Uterus (tissue), 4 donors: ENCODE data around the gene JOSD1. TPM values are rescaled to one million over a fixed set of nuclear protein-coding genes. Genes with fewer than 3 reads are reported as not detected.

Experiments used
- DNase-seq, 2 donors: peaks; one replicate each; pipeline ENCODE4 v3.0.0-alpha.2; 2019 to 2020
- H3K27ac ChIP-seq, 2 donors: fragments of 200-600 bp; sonication (generic); 1 replicate in 1 of 2; 2 replicates in 1 of 2; pipeline ENCODE4 v1.5.1; 2016 to 2018
- H3K27me3 ChIP-seq, 2 donors: fragments of 200-600 bp; sonication (generic); one replicate each; pipeline ENCODE4 v1.5.1; 2018 to 2019; ENCODE audit warnings: control low read depth in 1 of 2
- H3K36me3 ChIP-seq, 2 donors: fragments of 200-600 bp; sonication (generic); one replicate each; pipeline ENCODE4 v1.5.1; 2019; ENCODE audit warnings: control low read depth in 1 of 2
- H3K4me1 ChIP-seq, 2 donors: fragments of 200-600 bp; sonication (generic); one replicate each; pipeline ENCODE4 v1.5.1; 2018 to 2019; ENCODE audit warnings: control low read depth in 1 of 2
- H3K4me3 ChIP-seq, 2 donors: fragments of 200-600 bp; sonication (generic); 1 replicate in 1 of 2; 2 replicates in 1 of 2; pipeline ENCODE4 v1.5.1; 2018 to 2019; ENCODE audit warnings: mild to moderate bottlenecking in 1 of 2
- H3K9me3 ChIP-seq, 2 donors: fragments of 200-600 bp; sonication (generic); one replicate each; pipeline ENCODE4 v1.5.1; 2019; ENCODE audit warnings: control low read depth in 1 of 2
- CTCF ChIP-seq, 4 experiments: fragments of 200-600 bp in 2 of 4; fragments of 450-650 bp in 2 of 4; sonication (generic) in 2 of 4; IDR thresholded peaks; one replicate each; pipeline ENCODE4 v1.5.1; 2016 to 2019; ENCODE audit warnings: antibody characterized with exemption in 4 of 4, mild to moderate bottlenecking in 2 of 4, moderate library complexity in 1 of 4
- POLR2A ChIP-seq, 2 donors: fragments of 450-650 bp; IDR thresholded peaks; one replicate each; pipeline ENCODE4 v1.6.1; 2016; ENCODE audit warnings: antibody characterized with exemption in 2 of 2, mild to moderate bottlenecking in 1 of 2, moderate library complexity in 1 of 2
- intact Hi-C: fragments of 100-400 bp; cut with DNase I; formaldehyde crosslinking; loops from one replicate; pipeline ENCODE4 v1.15.1; 2023; ENCODE audit warnings: low total_unique reads
- total RNA-seq, 4 donors: library from RNA; depleted of rRNA in 3 of 4; stranded (reverse); fragments of >200 nt in 3 of 4; gene quantifications; one replicate each; pipeline versions ENCODE4 v1.1.0 to v1.2.4, GENCODE V29; 2014 to 2023
- donor health status: DM: yes; HTN: yes; CAD: no.

The JOSD1 gene
- total RNA-seq, 4 donors from 2014 or later, result 24.4 to 57.9 (median 40.2) TPM

- intact Hi-C loops, result no loop called here
- no peak for TF ChIP-seq CTCF (IDR thresholded peaks at IDR 0.05)
- TF ChIP-seq POLR2A (IDR thresholded peaks at IDR 0.05), result no peak
- Histone ChIP-seq H3K4me3 (no peak overlapping the region), H3K27me3 (no peaks in the 10 kb centered on the region), H3K9me3 (no peaks in the 10 kb centered on the region), H3K4me1 (no peaks in the 10 kb centered on the region), H3K36me3 (no peaks in the 10 kb centered on the region), H3K27ac (no peak overlapping the region)
- DNase-seq, result no peak
Measured at GRCh38 chr22:38728871-38729796, 28.4 kb upstream of the JOSD1 start.

- H3K4me3 ChIP-seq, result no peak overlapping the region
- H3K27me3 ChIP-seq, result no peaks in the 10 kb centered on the region
- no peak for DNase-seq
- no peaks in the 10 kb centered on the region for H3K9me3 ChIP-seq
- no peak overlapping the region for H3K27ac ChIP-seq
- no peaks in the 10 kb centered on the region for H3K36me3 ChIP-seq
- TF ChIP-seq CTCF (IDR thresholded peaks at IDR 0.05) (no peak), POLR2A (IDR thresholded peaks at IDR 0.05) (no peak)
- H3K4me1 ChIP-seq, result no peaks in the 10 kb centered on the region
- intact Hi-C loops, result no loop called here
Measured at GRCh38 chr22:38727530-38728451, 27.0 kb upstream of the JOSD1 start.

- no peak for TF ChIP-seq POLR2A (IDR thresholded peaks at IDR 0.05)
- TF ChIP-seq CTCF (IDR thresholded peaks at IDR 0.05), result no peak
- DNase-seq, result no peak
- Histone ChIP-seq H3K9me3 (no peaks in the 10 kb centered on the region), H3K4me3 (no peak overlapping the region), H3K4me1 (no peaks in the 10 kb centered on the region), H3K36me3 (no peaks in the 10 kb centered on the region), H3K27me3 (no peaks in the 10 kb centered on the region), H3K27ac (no peak overlapping the region)
- intact Hi-C loops, result no loop called here
Measured at GRCh38 chr22:38727123-38727522, 26.4 kb upstream of the JOSD1 start.

- H3K27ac ChIP-seq, result no peak overlapping the region
- intact Hi-C loops, result no loop called here
- no peaks in the 10 kb centered on the region for H3K36me3 ChIP-seq
- H3K4me3 ChIP-seq, result no peak overlapping the region
- no peaks in the 10 kb centered on the region for H3K4me1 ChIP-seq
- no peaks in the 10 kb centered on the region for H3K9me3 ChIP-seq
- TF ChIP-seq POLR2A (IDR thresholded peaks at IDR 0.05), result no peak
- TF ChIP-seq CTCF (IDR thresholded peaks at IDR 0.05), result no peak
- DNase-seq, result no peak
- no peaks in the 10 kb centered on the region for H3K27me3 ChIP-seq
Measured at GRCh38 chr22:38725900-38726655, 25.3 kb upstream of the JOSD1 start.
